GM23248 (cell line): ENCODE measurements around the gene PLEKHG4. TPM values are rescaled to one million over a fixed set of nuclear protein-coding genes. Genes with fewer than 3 reads are reported as not detected.

Experiments used
- DNase-seq: peaks from one replicate; pipeline ENCODE4 v3.0.0-alpha.2; 2015
- H2AFZ ChIP-seq: fragments of 200-600 bp; sonication (generic); 2 replicates; pipeline ENCODE4 v1.6.1; 2016; ENCODE audit warnings: antibody characterized with exemption
- H3F3A ChIP-seq: fragments of 200-600 bp; sonication (generic); 2 replicates; pipeline ENCODE4 v1.6.1; 2016; ENCODE audit warnings: mild to moderate bottlenecking, antibody characterized with exemption, mixed run types; ENCODE audit not compliant: insufficient read depth
- H3K27ac ChIP-seq: fragments of 200-600 bp; sonication (generic); 2 replicates; pipeline ENCODE4 v1.5.1; 2016; ENCODE audit warnings: mild to moderate bottlenecking
- H3K27me3 ChIP-seq: fragments of 200-600 bp; sonication (generic); replicated peaks from 2 replicates; pipeline ENCODE4 v1.6.1; 2016; ENCODE audit warnings: mild to moderate bottlenecking; ENCODE audit not compliant: insufficient read depth
- H3K36me3 ChIP-seq: fragments of 200-600 bp; sonication (generic); 2 replicates; pipeline ENCODE4 v1.6.1; 2016; ENCODE audit warnings: low read depth, mild to moderate bottlenecking
- H3K4me1 ChIP-seq: fragments of 200-600 bp; sonication (generic); 2 replicates; pipeline ENCODE4 v1.6.1; 2016; ENCODE audit warnings: mild to moderate bottlenecking; ENCODE audit not compliant: insufficient read depth
- H3K4me2 ChIP-seq: fragments of 200-600 bp; sonication (generic); one replicate; pipeline ENCODE4 v1.6.1; 2016; ENCODE audit warnings: mild to moderate bottlenecking; ENCODE audit not compliant: unreplicated experiment
- H3K4me3 ChIP-seq: fragments of 200-600 bp; sonication (generic); 2 replicates; pipeline ENCODE4 v1.5.1; 2016; ENCODE audit warnings: mild to moderate bottlenecking
- H3K79me2 ChIP-seq: fragments of 200-600 bp; sonication (generic); 2 replicates; pipeline ENCODE4 v1.6.1; 2016; ENCODE audit warnings: mild to moderate bottlenecking; ENCODE audit not compliant: insufficient read depth
- H3K9ac ChIP-seq: fragments of 200-600 bp; sonication (generic); 2 replicates; pipeline ENCODE4 v1.6.1; 2016; ENCODE audit warnings: mild to moderate bottlenecking
- H3K9me2 ChIP-seq: fragments of 200-600 bp; sonication (generic); 2 replicates; pipeline ENCODE4 v1.6.1; 2016; ENCODE audit warnings: mixed run types, mild to moderate bottlenecking, moderate library complexity; ENCODE audit not compliant: insufficient read depth
- H3K9me3 ChIP-seq: fragments of 200-600 bp; sonication (generic); one replicate; pipeline ENCODE4 v1.6.1; 2017; ENCODE audit warnings: low read depth
- H4K20me1 ChIP-seq: fragments of 200-600 bp; sonication (generic); 2 replicates; pipeline ENCODE4 v1.6.0; 2016; ENCODE audit not compliant: insufficient read depth
- EZH2 ChIP-seq: fragments of 200-600 bp; sonication (generic); IDR thresholded peaks from 2 replicates; pipeline ENCODE4 v1.6.1; 2018; ENCODE audit warnings: antibody characterized with exemption, mild to moderate bottlenecking; ENCODE audit not compliant: insufficient read depth, poor library complexity, severe bottlenecking
- EZH2phosphoT487 ChIP-seq: fragments of 200-600 bp; sonication (generic); IDR thresholded peaks from 2 replicates; pipeline ENCODE4 v1.6.1; 2018; ENCODE audit warnings: antibody characterized with exemption, moderate library complexity, mild to moderate bottlenecking, low read depth; ENCODE audit not compliant: insufficient read depth
- WGBS, 2 experiments: methylation state at CpG; one replicate each; pipeline ENCODE4 v1.1.6; 2015 to 2017; ENCODE audit warnings: low lambda C conversion rate in 2 of 2, low coverage in 1 of 2; ENCODE audit errors: missing lambda C conversion rate in 2 of 2; 5-methylcytosine and 5-hydroxymethylcytosine counted together
- in situ Hi-C: fragments of 300-500 bp; cut with MboI; formaldehyde crosslinking; loops from 2 replicates; pipeline ENCODE4 v1.15.0; 2020
- polyA plus RNA-seq: library from polyadenylated mRNA; unstranded; fragments of >200 nt; fragmentation: Nextera tagmentation; extraction: Ambion mirVana; gene quantifications from 2 replicates; pipeline ENCODE4 v1.2.1, GENCODE V29; 2016
- total RNA-seq: library from RNA; depleted of rRNA; stranded (reverse); fragments of >200 nt; shearing (Covaris generic); gene quantifications from 2 replicates; pipeline ENCODE4 v1.2.3, GENCODE V29; 2014

Gene PLEKHG4
- total and polyA plus RNA-seq, 2 experiments from 2014 or later = 12.5 to 24.2 TPM

- Histone ChIP-seq H3K27me3 (no peaks in the 10 kb centered on the region), H3K36me3 (no peaks in the 10 kb centered on the region), H3K27ac (no peak overlapping the region), H3K9ac (no peak overlapping the region), H3K9me2 (no peaks in the 10 kb centered on the region), H3F3A (0 out of 2 replicates have a peak, but pooled peaks cover 4% of the 10 kb centered on the region), H2AFZ (no peak overlapping the region), H3K4me1 (peaks cover 7% of the 10 kb centered on the region), H3K9me3 (no peaks in the 10 kb centered on the region), H3K79me2 (no peaks in the 10 kb centered on the region), H3K4me3 (no peak overlapping the region), H4K20me1 (no peaks in the 10 kb centered on the region), H3K4me2 (no peak overlapping the region)
- no peak for TF ChIP-seq EZH2
- TF ChIP-seq EZH2phosphoT487 = no peak
- WGBS, 2 experiments = 60 to 65% methylated on average over 4 of the region's 4 CpGs
- in situ Hi-C loops = no loop called here
- DNase-seq = peak; percentile 77
Measured at GRCh38 chr16:67260426-67261063, 18.8 kb upstream of the PLEKHG4 start.

GRCh38 chr16:67263201-67263600 is 16.1 kb upstream of the PLEKHG4 start:
- no peaks in the 10 kb centered on the region for H3K9me2 ChIP-seq
- no peak overlapping the region for H3K9ac ChIP-seq
- no peak overlapping the region for H2AFZ ChIP-seq
- no peak overlapping the region for H3K4me2 ChIP-seq
- no peak for DNase-seq
- H3K4me3 ChIP-seq = no peak overlapping the region
- H3K9me3 ChIP-seq = no peaks in the 10 kb centered on the region
- H3K27ac ChIP-seq = no peak overlapping the region
- no peaks in the 10 kb centered on the region for H3K27me3 ChIP-seq
- H3K79me2 ChIP-seq = no peaks in the 10 kb centered on the region
- TF ChIP-seq EZH2 (no peak), EZH2phosphoT487 (no peak)
- in situ Hi-C loops = no loop called here
- 96% methylated on average over 3 of the region's 3 CpGs for WGBS, 2 experiments
- no peaks in the 10 kb centered on the region for H3F3A ChIP-seq
- H3K4me1 ChIP-seq = peaks cover 7% of the 10 kb centered on the region
- no peaks in the 10 kb centered on the region for H4K20me1 ChIP-seq
- no peaks in the 10 kb centered on the region for H3K36me3 ChIP-seq

- H2AFZ ChIP-seq = no peak overlapping the region
- H3K4me1 ChIP-seq = peaks cover 15% of the 10 kb centered on the region
- WGBS, 2 experiments = 92 to 96% methylated on average over 9 of the region's 9 CpGs
- H3K4me2 ChIP-seq = no peak overlapping the region
- no peak overlapping the region for H3K27ac ChIP-seq
- TF ChIP-seq EZH2phosphoT487 (no peak), EZH2 (no peak)
- no peaks in the 10 kb centered on the region for H3K9me3 ChIP-seq
- peaks cover 7% of the 10 kb centered on the region for H3F3A ChIP-seq
- H3K79me2 ChIP-seq = no peaks in the 10 kb centered on the region
- no peaks in the 10 kb centered on the region for H3K36me3 ChIP-seq
- H3K9me2 ChIP-seq = no peaks in the 10 kb centered on the region
- in situ Hi-C loops = no loop called here
- H3K27me3 ChIP-seq = no peaks in the 10 kb centered on the region
- H3K4me3 ChIP-seq = no peak overlapping the region
- no peaks in the 10 kb centered on the region for H4K20me1 ChIP-seq
- DNase-seq = no peak
- no peak overlapping the region for H3K9ac ChIP-seq
Measured at GRCh38 chr16:67264277-67264676, 15.1 kb upstream of the PLEKHG4 start.

- in situ Hi-C loops = no loop called here
- no peak overlapping the region for H3K9ac ChIP-seq
- TF ChIP-seq EZH2 = no peak
- TF ChIP-seq EZH2phosphoT487 = no peak
Measured at GRCh38 chr16:67264866-67265265, 14.5 kb upstream of the PLEKHG4 start.

More at GRCh38 chr16:67264866-67265265, 14.5 kb upstream of the PLEKHG4 start:
- Histone ChIP-seq H3K4me2 (no peak overlapping the region), H3F3A (peaks cover 11% of the 10 kb centered on the region), H3K27ac (no peak overlapping the region), H4K20me1 (no peaks in the 10 kb centered on the region), H3K36me3 (no peaks in the 10 kb centered on the region), H3K4me1 (peaks cover 21% of the 10 kb centered on the region), H3K9me3 (no peaks in the 10 kb centered on the region), H3K79me2 (no peaks in the 10 kb centered on the region), H3K27me3 (no peaks in the 10 kb centered on the region), H3K9me2 (no peaks in the 10 kb centered on the region), H2AFZ (no peak overlapping the region), H3K4me3 (no peak overlapping the region)
- DNase-seq = no peak
- 96% methylated on average over 5 of the region's 5 CpGs for WGBS, 2 experiments
